ENCODE data around the gene PVALEF. TPM values are rescaled to one million over a fixed set of nuclear protein-coding genes. Genes with fewer than 3 reads are reported as not detected.

The PVALEF gene
- total RNA-seq, 2 experiments from 2014 or later, result not detected

DNA sequence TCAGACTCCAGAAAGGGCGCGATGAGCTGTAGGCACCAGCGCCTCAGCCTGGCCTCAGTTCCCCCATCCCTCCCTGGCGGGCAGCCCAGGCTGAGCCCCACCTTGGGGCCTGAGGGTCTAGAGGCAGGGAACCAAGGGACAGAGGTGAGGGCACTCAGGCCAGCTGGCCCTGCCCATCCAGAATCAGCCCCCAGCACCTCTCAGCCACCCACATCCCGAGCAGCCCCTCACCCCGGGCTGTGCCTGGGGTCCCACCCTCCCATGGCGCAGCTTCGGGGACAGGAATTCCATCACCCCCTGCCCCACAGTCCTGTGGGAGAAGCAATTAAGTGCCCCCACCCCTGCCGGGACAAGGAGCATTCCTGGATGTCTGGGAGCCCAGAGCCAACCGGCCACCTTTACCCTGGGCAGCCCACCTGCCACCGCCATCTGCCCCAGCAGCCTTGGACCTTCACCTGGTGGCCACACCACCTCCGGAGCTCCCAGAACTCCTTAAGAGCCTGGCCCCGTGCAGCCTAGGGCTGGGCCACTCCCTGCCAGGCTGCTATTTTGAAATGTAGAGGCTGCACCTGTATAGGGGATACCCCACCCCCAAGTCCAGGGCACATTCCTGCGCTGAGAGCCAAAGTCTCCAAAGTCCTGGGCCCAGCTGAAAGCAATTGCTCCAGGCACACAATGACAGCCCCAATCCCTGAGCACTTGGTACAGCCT is 33.7 kb upstream of the PVALEF start:
- ChIA-PET POLR2A (no interaction called here), CTCF (interaction anchor here (1.0 kb wide), 2 partner anchors 9 to 10 kb away, joined by 3 read pairs; no protein-coding TSS in a partner anchor)
- Mint-ChIP-seq H3K4me3 (no peak overlapping the region), H3K36me3 (ENCODE audit: low read depth) (no peaks in the 10 kb centered on the region), H3K9me3 (no peaks in the 10 kb centered on the region), H3K27ac (no peak overlapping the region), H3K27me3 (no peaks in the 10 kb centered on the region), H3K4me1 (no peaks in the 10 kb centered on the region)
- no peak for DNase-seq

DNA sequence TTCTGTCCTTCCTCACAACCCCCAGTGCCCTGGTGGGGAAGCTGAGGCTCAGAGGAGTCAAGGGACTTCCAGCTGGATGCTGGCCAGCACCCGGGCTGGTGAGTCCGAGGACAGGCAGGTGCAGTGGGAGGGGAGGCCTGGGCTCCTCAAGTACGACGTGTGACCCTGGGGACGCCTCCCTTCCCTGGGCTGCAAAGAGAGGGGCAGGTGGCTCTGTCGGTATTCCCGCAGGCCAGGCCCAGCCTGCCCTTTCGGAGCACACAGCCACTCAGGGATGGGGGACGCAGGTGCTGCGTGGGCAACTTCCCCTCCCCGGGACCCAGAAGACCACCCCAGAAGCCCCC is 33.1 kb upstream of the PVALEF start:
- Mint-ChIP-seq H3K27ac (no peak overlapping the region), H3K4me3 (no peak overlapping the region), H3K36me3 (ENCODE audit: low read depth) (no peaks in the 10 kb centered on the region), H3K9me3 (no peaks in the 10 kb centered on the region), H3K4me1 (no peaks in the 10 kb centered on the region), H3K27me3 (no peaks in the 10 kb centered on the region)
- no peak for DNase-seq
- CTCF ChIA-PET, result no interaction called here
- POLR2A ChIA-PET, result no interaction called here

GRCh38 chr17:81132770-81133723 is 32.3 kb upstream of the PVALEF start:
- H3K27ac Mint-ChIP-seq, result no peak overlapping the region
- H3K36me3 Mint-ChIP-seq (ENCODE audit: low read depth), result no peaks in the 10 kb centered on the region
- CTCF ChIA-PET, result interaction anchor here (1.0 to 1.4 kb wide), 2 partner anchors 12 to 706 kb away, joined by 3 read pairs; no protein-coding TSS in a partner anchor
- H3K4me1 Mint-ChIP-seq, result no peaks in the 10 kb centered on the region
- no peaks in the 10 kb centered on the region for H3K27me3 Mint-ChIP-seq
- H3K9me3 Mint-ChIP-seq, result peaks cover 7% of the 10 kb centered on the region
- H3K4me3 Mint-ChIP-seq, result no peak overlapping the region
- DNase-seq, result no peak
- POLR2A ChIA-PET, result no interaction called here

GRCh38 chr17:81134064-81134781 is 31.1 kb upstream of the PVALEF start:
- H3K4me1 Mint-ChIP-seq, result no peaks in the 10 kb centered on the region
- no peak for DNase-seq
- no peak overlapping the region for H3K4me3 Mint-ChIP-seq
- ChIA-PET POLR2A (no interaction called here), CTCF (interaction anchor here (1.0 to 1.4 kb wide), 2 partner anchors 11 to 707 kb away, joined by 3 read pairs; no protein-coding TSS in a partner anchor)
- H3K9me3 Mint-ChIP-seq, result peaks cover 18% of the 10 kb centered on the region
- no peaks in the 10 kb centered on the region for H3K36me3 Mint-ChIP-seq (ENCODE audit: low read depth)
- no peak overlapping the region for H3K27ac Mint-ChIP-seq
- H3K27me3 Mint-ChIP-seq, result no peaks in the 10 kb centered on the region

DNA sequence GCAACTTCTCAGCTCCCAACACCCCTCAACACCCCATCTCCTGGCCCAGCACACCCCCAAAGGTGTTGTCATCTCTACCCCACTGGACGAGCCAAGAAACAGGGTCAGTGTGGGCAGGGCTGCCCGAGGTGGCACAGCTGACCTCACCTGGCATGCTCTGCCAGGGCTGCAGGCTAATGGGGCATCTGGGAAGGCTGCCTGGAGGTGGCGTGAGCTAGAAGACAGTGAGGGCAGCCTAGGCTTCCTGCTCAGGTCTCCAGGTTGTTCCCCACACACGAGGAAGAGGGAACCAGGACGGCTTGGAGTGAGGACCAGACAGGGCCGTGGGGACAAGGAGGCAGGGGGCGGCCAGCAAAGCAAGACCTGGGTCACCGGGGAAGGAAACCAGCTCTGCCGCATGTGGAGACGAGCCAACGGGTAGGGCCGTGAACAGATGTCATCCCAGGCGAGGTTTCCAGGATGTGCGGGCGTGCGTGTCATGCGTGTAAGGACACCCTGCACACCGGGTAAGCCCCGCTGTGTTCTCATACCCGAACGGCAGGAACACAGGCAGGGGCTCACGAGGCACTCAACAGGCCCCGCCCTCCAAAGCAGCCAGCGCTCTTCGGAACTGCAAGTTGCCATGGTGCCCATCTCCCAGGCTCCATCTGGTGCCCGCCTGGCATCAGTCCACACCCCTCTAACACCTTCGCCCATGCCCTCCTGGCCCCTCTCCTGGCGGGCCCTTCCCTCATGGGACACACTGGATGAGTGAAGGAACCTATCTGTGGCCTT is 29.6 kb upstream of the PVALEF start:
- H3K4me1 Mint-ChIP-seq, result no peaks in the 10 kb centered on the region
- CTCF ChIA-PET, result no interaction called here
- POLR2A ChIA-PET, result no interaction called here
- no peak for DNase-seq
- H3K27me3 Mint-ChIP-seq, result no peaks in the 10 kb centered on the region
- H3K4me3 Mint-ChIP-seq, result no peak overlapping the region
- peaks cover 19% of the 10 kb centered on the region for H3K9me3 Mint-ChIP-seq
- no peak overlapping the region for H3K27ac Mint-ChIP-seq
- no peaks in the 10 kb centered on the region for H3K36me3 Mint-ChIP-seq (ENCODE audit: low read depth)

GRCh38 chr17:81136366-81136765 is 28.9 kb upstream of the PVALEF start:
- Mint-ChIP-seq H3K4me3 (no peak overlapping the region), H3K36me3 (ENCODE audit: low read depth) (no peaks in the 10 kb centered on the region), H3K9me3 (peaks cover 19% of the 10 kb centered on the region), H3K27me3 (no peaks in the 10 kb centered on the region), H3K27ac (no peak overlapping the region), H3K4me1 (no peaks in the 10 kb centered on the region)
- DNase-seq, result no peak
- ChIA-PET CTCF (no interaction called here), POLR2A (no interaction called here)

DNA sequence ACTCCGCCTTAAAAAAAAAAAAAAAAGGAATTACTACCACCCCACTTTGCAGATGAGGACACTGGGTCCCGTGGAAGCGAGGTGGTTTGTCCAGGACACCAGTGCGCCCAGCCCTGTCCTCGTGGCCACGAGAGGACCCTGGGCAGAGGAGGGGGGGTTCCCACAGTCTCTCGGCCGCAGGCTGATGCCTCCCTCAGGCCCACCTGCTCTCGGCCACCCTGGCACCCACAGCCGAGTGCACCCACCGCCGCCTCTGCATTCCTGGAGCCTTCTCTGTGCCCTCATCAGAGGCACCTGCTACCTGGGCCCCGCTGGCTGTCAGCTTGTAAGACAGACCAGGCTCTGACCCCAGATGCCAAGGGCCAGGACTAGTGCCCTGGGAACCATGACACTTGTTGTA is 28.1 kb upstream of the PVALEF start:
- DNase-seq, result no peak
- no peaks in the 10 kb centered on the region for H3K27me3 Mint-ChIP-seq
- no peaks in the 10 kb centered on the region for H3K4me1 Mint-ChIP-seq
- H3K4me3 Mint-ChIP-seq, result no peak overlapping the region
- ChIA-PET POLR2A (no interaction called here), CTCF (no interaction called here)
- H3K9me3 Mint-ChIP-seq, result peaks cover 19% of the 10 kb centered on the region
- H3K36me3 Mint-ChIP-seq (ENCODE audit: low read depth), result no peaks in the 10 kb centered on the region
- H3K27ac Mint-ChIP-seq, result no peak overlapping the region

- no peak overlapping the region for H3K27ac Mint-ChIP-seq
- H3K27me3 Mint-ChIP-seq, result no peaks in the 10 kb centered on the region
- H3K4me1 Mint-ChIP-seq, result no peaks in the 10 kb centered on the region
- CTCF ChIA-PET, result no interaction called here
- no peak overlapping the region for H3K4me3 Mint-ChIP-seq
- H3K36me3 Mint-ChIP-seq (ENCODE audit: low read depth), result no peaks in the 10 kb centered on the region
- no peak for DNase-seq
- POLR2A ChIA-PET, result no interaction called here
- H3K9me3 Mint-ChIP-seq, result peaks cover 19% of the 10 kb centered on the region
Observed at GRCh38 chr17:81138083-81138482, 27.2 kb upstream of the PVALEF start.

DNA sequence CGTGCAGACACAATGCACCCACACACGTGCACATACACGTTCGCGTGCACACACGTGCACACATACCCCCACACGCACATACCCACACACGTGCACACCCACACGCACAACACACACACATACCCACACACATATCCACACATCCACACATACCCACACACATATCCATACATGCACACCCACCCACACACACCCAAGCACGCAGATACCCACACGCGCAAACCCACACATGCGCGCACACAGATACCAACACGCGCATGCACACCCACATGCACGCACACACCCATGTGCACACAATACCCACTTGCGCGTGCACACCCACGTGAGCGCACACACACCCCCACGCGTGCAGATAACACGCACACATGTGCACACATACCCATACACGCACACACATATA is 26.8 kb upstream of the PVALEF start:
- DNase-seq, result no peak
- Mint-ChIP-seq H3K4me3 (no peak overlapping the region), H3K27me3 (no peaks in the 10 kb centered on the region), H3K4me1 (no peaks in the 10 kb centered on the region), H3K27ac (no peak overlapping the region), H3K9me3 (peaks cover 19% of the 10 kb centered on the region), H3K36me3 (ENCODE audit: low read depth) (no peaks in the 10 kb centered on the region)
- ChIA-PET CTCF (no interaction called here), POLR2A (no interaction called here)

DNA sequence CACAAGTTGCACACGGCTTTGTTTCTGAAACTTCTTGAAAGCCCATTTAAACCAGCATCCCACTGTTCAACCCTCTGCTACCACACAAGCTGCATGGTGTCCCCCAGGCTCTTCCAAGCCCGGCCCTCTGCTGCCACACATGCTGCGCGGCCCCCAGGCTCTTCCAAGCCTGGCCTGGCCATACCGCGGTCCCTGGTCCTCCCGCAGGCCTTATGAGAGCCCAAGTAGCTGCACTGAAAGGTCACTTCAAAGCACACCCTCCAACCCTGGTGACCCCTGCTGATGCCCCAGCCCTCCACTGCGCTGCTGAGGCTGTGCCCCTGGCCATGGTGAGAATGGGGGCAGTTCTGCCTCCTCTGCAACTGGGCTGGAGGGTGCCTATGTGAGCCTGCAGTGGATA is 25.9 kb upstream of the PVALEF start:
- POLR2A ChIA-PET, result no interaction called here
- CTCF ChIA-PET, result no interaction called here
- H3K27ac Mint-ChIP-seq, result no peak overlapping the region
- no peaks in the 10 kb centered on the region for H3K4me1 Mint-ChIP-seq
- H3K27me3 Mint-ChIP-seq, result no peaks in the 10 kb centered on the region
- H3K9me3 Mint-ChIP-seq, result peaks cover 19% of the 10 kb centered on the region
- no peaks in the 10 kb centered on the region for H3K36me3 Mint-ChIP-seq (ENCODE audit: low read depth)
- no peak overlapping the region for H3K4me3 Mint-ChIP-seq
- DNase-seq, result no peak

DNA sequence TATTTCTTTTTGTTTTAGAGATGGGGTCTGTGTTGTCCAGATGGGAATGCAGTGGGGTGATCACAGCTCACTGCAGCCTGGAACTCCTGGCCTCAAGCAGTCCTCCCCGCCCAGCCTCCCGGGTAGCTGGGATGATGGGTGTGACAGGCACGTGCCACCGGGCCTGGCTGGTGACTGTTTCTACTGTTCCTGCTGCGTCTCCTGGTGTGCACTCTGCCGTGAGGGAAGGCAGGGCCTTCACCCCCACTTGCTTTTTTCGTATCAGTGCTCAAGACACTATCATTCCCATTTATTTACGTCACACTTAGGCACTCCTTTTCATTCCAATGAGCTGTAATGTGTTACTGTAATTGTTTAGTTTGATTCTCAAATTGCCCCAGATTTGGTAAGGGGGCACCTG is 25.3 kb upstream of the PVALEF start:
- Mint-ChIP-seq H3K4me3 (no peak overlapping the region), H3K9me3 (peaks cover 19% of the 10 kb centered on the region), H3K27me3 (no peaks in the 10 kb centered on the region), H3K4me1 (no peaks in the 10 kb centered on the region), H3K27ac (no peak overlapping the region), H3K36me3 (ENCODE audit: low read depth) (no peaks in the 10 kb centered on the region)
- ChIA-PET POLR2A (no interaction called here), CTCF (no interaction called here)
- no peak for DNase-seq

DNA sequence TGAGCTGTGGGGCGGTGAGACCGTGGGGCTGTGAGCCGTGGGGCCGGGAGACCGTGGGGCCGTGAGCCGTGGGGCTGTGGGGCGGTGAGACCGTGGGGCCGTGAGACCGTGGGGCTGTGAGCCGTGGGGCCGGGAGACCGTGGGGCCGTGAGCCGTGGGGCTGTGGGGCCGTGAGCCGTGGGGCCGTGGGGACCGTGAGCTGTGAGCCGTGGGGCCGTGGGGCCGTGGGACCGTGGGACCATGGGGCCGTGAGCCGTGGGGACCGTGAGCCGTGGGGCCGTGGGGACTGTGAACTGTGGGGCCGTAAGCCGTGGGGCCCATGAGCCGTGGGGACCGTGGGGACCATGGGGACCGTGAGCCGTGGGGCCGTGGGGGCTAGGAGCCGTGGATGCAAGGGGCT is 24.6 kb upstream of the PVALEF start:
- H3K9me3 Mint-ChIP-seq, result peaks cover 19% of the 10 kb centered on the region
- CTCF ChIA-PET, result no interaction called here
- H3K27me3 Mint-ChIP-seq, result no peaks in the 10 kb centered on the region

More for the DNA sequence above, 24.6 kb upstream of the PVALEF start:
- DNase-seq, result no peak
- no peak overlapping the region for H3K27ac Mint-ChIP-seq
- POLR2A ChIA-PET, result no interaction called here
- no peak overlapping the region for H3K4me3 Mint-ChIP-seq
- H3K36me3 Mint-ChIP-seq (ENCODE audit: low read depth), result no peaks in the 10 kb centered on the region
- H3K4me1 Mint-ChIP-seq, result no peaks in the 10 kb centered on the region

All from activated CD4-positive, alpha-beta T cell treated with anti-CD3 and anti-CD28 coated beads, Interleukin-2, amount 10 ng/mL, durations not matched to agents 7 days and 5 days (primary cell).